Spleen (tissue), 13 donors: ENCODE data around the gene SMC5. TPM values are rescaled to one million over a fixed set of nuclear protein-coding genes. Genes with fewer than 3 reads are reported as not detected.

Source experiments
- DNase-seq: peaks from one replicate; pipeline ENCODE4 v3.0.0-alpha.2; 2020
- H3K27ac ChIP-seq, 8 donors: fragments of 200-600 bp; sonication (generic) in 7 of 8; 1 replicate in 4 of 8; 2 replicates in 4 of 8; pipeline versions ENCODE4 v1.5.0 to v1.8.0; 2016 to 2021; ENCODE audit warnings: inconsistent platforms in 4 of 8, mild to moderate bottlenecking in 4 of 8, moderate library complexity in 1 of 8
- H3K27me3 ChIP-seq, 7 donors: fragments of 200-600 bp; sonication (generic) in 6 of 7; replicated peaks in 1 of 7; 1 replicate in 4 of 7; 2 replicates in 3 of 7; pipeline versions ENCODE4 v1.5.0 to v1.8.0; 2016 to 2021; ENCODE audit warnings: inconsistent platforms in 3 of 7, mild to moderate bottlenecking in 1 of 7
- H3K36me3 ChIP-seq, 6 donors: fragments of 200-600 bp; sonication (generic) in 5 of 6; 1 replicate in 4 of 6; 2 replicates in 2 of 6; pipeline versions ENCODE4 v1.5.0 to v1.8.0; 2016 to 2021; ENCODE audit warnings: inconsistent platforms in 2 of 6
- H3K4me1 ChIP-seq, 6 donors: fragments of 200-600 bp; sonication (generic) in 5 of 6; 1 replicate in 3 of 6; 2 replicates in 3 of 6; pipeline versions ENCODE4 v1.5.0 to v1.8.0; 2016 to 2021; ENCODE audit warnings: inconsistent platforms in 3 of 6
- H3K4me3 ChIP-seq, 8 donors: fragments of 200-600 bp; sonication (generic) in 7 of 8; 1 replicate in 4 of 8; 2 replicates in 4 of 8; pipeline versions ENCODE4 v1.5.0 to v1.8.0; 2016 to 2021; ENCODE audit warnings: inconsistent platforms in 4 of 8, mild to moderate bottlenecking in 4 of 8, moderate library complexity in 2 of 8
- H3K9me3 ChIP-seq, 8 donors: fragments of 200-600 bp; sonication (generic) in 7 of 8; 1 replicate in 4 of 8; 2 replicates in 4 of 8; pipeline versions ENCODE4 v1.5.0 to v1.8.0; 2016 to 2021; ENCODE audit warnings: inconsistent platforms in 4 of 8
- POLR2A ChIP-seq, 3 donors: fragments of 450-650 bp; IDR thresholded peaks; one replicate each; pipeline ENCODE4 v1.5.1; 2017; ENCODE audit warnings: antibody characterized with exemption in 3 of 3, mild to moderate bottlenecking in 1 of 3
- POLR2AphosphoS5 ChIP-seq, 3 donors: sonication (generic); formaldehyde crosslinking; IDR thresholded peaks; one replicate each; pipeline ENCODE4 v1.5.1; 2017; ENCODE audit warnings: antibody characterized with exemption in 3 of 3
- WGBS, 5 donors: extraction: QIAGEN DNeasy Blood & Tissue Kit in 3 of 5; methylation state at CpG; one replicate each; pipeline versions ENCODE4 v1.1.5 to v1.1.7; 2013 to 2018; 5-methylcytosine and 5-hydroxymethylcytosine counted together
- intact Hi-C: fragments of 100-400 bp; cut with DNase I; formaldehyde crosslinking; loops from one replicate; pipeline ENCODE4 v1.15.0; 2023; ENCODE audit warnings: low total_unique reads
- long read RNA-seq, 2 donors: transcript quantifications; one replicate each; lab custom pipeline, GENCODE V29; 2026
- polyA plus RNA-seq, 3 donors: library from polyadenylated mRNA; stranded (reverse); fragments of 200-250 nt; gene quantifications; one replicate each; pipeline ENCODE4 v1.2.1, GENCODE V29; 2013
- total RNA-seq, 7 donors: library from RNA; depleted of rRNA in 3 of 7; stranded (reverse); fragments of >200 nt in 3 of 7; fragmentation: NEBNext Ultra II Directional in 4 of 7; extraction: Animal tissue kit (Norgen Biotek cat#: 25700) in 4 of 7; gene quantifications; one replicate each; pipeline versions ENCODE4 v1.1.0 to v1.2.1, GENCODE V29; 2016 to 2021
- TF ChIP-seq, protein P1 (sequence below), 11 experiments: fragments of 200-600 bp in 7 of 11; fragments of 450-650 bp in 4 of 11; sonication (generic) in 4 of 11; IDR thresholded peaks in 8 of 11; conservative IDR thresholded peaks in 3 of 11; 1 replicate in 7 of 11; 2 replicates in 4 of 11; pipeline versions ENCODE4 v1.4.0 to v1.8.0; 2016 to 2021; ENCODE audit warnings: antibody characterized with exemption in 11 of 11, inconsistent platforms in 4 of 11, mild to moderate bottlenecking in 1 of 11
- donor health status: healthy with polysubstance abuse.
- donor health status: DM: no; HTN: no; CAD: no; lungs with moderate emphysema.
- donor health status: DM: no; HTN: no; CAD: no.
- donor health status: Bipolar disorder and iron deficiency.
- donor health status: healthy.
- donor health status: DM: no; HTN: no; CAD: no.
- donor health status: DM: yes; HTN: yes; CAD: no.

SMC5 gene
- 10 to 100 TPM; 27.0 to 39.9 (median 31.8) TPM for total RNA-seq
- polyA plus RNA-seq, result 1 to 10 TPM; 7.4 to 9.7 (median 7.6) TPM
- long read RNA-seq, donor 1, partial matches to known transcripts, result 6 of 6 reads
- long read RNA-seq, donor 1, other reads (novel, unspliced or antisense), result 0 of 6 reads
- long read RNA-seq, donor 2, partial matches to known transcripts, result 0 of 1 reads
- long read RNA-seq, donor 2, other reads (novel, unspliced or antisense), result 0 of 1 reads

DNA sequence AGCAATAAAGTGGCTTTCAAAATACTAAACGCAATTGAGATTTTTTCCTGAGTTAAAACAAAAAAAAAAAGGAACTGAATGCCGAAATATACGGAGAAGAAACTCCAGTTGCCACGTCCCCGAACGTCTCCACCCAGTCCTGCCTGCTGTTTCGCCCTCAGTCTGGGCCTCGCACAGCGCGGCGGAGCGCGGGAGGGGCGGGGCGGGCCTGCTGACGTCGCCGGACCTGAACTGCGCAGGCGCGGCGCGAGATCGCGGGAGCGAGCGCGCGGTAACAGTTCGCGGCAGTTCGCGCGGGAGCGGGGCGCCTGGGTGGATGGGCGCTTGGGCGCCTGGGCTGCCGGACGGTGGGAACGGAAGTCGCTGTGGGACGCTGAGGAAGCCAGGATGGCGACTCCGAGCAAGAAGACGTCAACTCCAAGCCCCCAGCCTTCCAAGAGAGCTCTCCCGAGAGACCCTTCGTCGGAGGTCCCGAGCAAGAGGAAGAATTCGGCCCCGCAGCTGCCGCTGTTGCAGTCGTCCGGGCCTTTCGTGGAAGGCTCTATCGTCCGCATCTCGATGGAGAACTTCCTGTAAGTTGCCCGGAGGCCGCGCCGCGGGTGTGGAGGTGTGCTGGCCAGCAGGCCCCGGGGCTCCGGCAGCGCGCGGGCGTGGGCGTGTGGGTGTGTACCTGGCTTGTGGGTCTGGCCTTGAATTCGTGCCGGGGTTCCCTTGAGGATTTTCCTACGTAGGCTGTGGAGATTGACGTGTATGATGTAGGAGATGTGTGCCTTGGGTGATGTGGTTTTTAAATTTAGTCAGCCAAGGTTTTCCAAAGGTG lies at the start of gene SMC5:
Gene SMC5, plus strand, starts transcription at position 287 of the 820 bp plus-strand sequence. Its CDS starts 101 bp downstream, at position 388.
- WGBS, 5 donors, result 0 to 2% (median 0%) methylated on average over 31 to 75 of the region's 75 CpGs
- peaks cover 35 to 63% (median 46%) of the 10 kb centered on the region in 6 donors for H3K4me1 ChIP-seq

DNA sequence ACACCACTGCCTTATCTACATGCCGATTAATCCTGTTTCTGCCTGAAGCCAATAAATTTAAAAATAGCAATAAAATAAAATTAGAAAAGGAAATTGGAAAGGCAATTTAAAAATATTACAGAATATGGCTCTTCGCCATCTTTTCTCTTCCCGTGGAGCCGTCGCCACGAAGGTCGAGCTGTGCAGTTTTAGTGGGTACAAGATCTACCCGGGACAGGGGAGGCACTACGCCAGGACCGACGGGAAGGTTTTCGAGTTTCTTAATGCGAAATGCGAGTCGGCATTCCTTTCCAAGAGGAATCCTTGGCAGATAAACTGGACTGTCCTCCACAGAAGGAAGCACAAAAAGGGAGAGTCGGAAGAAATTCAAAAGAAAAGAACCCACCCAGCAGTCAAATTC lies 41.7 kb upstream of the SMC5 start:
- peaks cover 0 to 30% (median 0%) of the 10 kb centered on the region in 6 donors for H3K36me3 ChIP-seq
- peaks cover 0 to 16% (median 11%) of the 10 kb centered on the region in 8 donors for H3K9me3 ChIP-seq
- WGBS, 5 donors, result 89 to 98% (median 96%) methylated on average over 16 of the region's 16 CpGs
- intact Hi-C loops, result no loop called here
- H3K4me1 ChIP-seq, result no peaks in the 10 kb centered on the region
- no peak overlapping the region for H3K4me3 ChIP-seq
- no peaks in the 10 kb centered on the region for H3K27me3 ChIP-seq
- no peak overlapping the region for H3K27ac ChIP-seq
- DNase-seq, result no peak
- TF ChIP-seq, protein P1, sequence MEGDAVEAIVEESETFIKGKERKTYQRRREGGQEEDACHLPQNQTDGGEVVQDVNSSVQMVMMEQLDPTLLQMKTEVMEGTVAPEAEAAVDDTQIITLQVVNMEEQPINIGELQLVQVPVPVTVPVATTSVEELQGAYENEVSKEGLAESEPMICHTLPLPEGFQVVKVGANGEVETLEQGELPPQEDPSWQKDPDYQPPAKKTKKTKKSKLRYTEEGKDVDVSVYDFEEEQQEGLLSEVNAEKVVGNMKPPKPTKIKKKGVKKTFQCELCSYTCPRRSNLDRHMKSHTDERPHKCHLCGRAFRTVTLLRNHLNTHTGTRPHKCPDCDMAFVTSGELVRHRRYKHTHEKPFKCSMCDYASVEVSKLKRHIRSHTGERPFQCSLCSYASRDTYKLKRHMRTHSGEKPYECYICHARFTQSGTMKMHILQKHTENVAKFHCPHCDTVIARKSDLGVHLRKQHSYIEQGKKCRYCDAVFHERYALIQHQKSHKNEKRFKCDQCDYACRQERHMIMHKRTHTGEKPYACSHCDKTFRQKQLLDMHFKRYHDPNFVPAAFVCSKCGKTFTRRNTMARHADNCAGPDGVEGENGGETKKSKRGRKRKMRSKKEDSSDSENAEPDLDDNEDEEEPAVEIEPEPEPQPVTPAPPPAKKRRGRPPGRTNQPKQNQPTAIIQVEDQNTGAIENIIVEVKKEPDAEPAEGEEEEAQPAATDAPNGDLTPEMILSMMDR (IDR thresholded peaks at IDR 0.05 in 8 of 11, conservative IDR thresholded peaks at IDR 0.05 in 3 of 11), result no peak
- no peak for TF ChIP-seq POLR2A (IDR thresholded peaks at IDR 0.05)

More for the DNA sequence above, at the start of gene SMC5:
- H3K27ac ChIP-seq, result peak within 1 kb of the TSS; percentile 92 to 94 (median 92)
- intact Hi-C loops, result no loop called here
- H3K36me3 ChIP-seq, result peaks cover 0 to 23% (median 2%) of the 10 kb centered on the region in 6 donors
- peak within 1 kb of the TSS; percentile 71 to 87 (median 74) for H3K4me3 ChIP-seq
- TF ChIP-seq, protein P1 (IDR thresholded peaks at IDR 0.05 in 8 of 11, conservative IDR thresholded peaks at IDR 0.05 in 3 of 11), result no peak
- TF ChIP-seq POLR2A (IDR thresholded peaks at IDR 0.05) (peak; percentile 81 to 91 (median 84)), POLR2AphosphoS5 (IDR thresholded peaks at IDR 0.05) (peak; percentile 99)
- DNase-seq, result peak; percentile 97
- H3K9me3 ChIP-seq, result no peaks in the 10 kb centered on the region
- H3K27me3 ChIP-seq, result no peaks in the 10 kb centered on the region

DNA sequence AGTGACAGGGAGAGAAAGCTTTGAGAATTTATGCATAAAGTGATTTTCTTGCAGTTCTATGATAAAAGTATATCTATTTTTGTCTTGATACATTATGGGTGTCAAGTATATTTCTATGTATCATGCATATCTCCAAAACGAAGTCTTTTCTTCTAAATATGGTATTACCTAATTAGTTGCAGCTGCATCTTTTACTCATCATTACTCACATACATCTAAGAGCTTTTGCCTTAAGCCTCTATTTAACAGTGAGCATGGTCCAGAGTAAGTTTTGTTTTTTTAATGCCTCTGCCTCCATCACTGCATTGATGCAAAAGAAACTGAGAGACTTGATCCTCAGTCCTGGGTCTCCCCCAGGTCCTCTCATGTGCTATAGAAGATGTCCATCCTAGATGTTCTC lies 40.0 kb upstream of the SMC5 start:
- Histone ChIP-seq H3K4me1 (no peaks in the 10 kb centered on the region), H3K36me3 (peaks cover 0 to 22% (median 0%) of the 10 kb centered on the region in 6 donors), H3K27ac (no peak overlapping the region), H3K27me3 (no peaks in the 10 kb centered on the region), H3K4me3 (no peak overlapping the region), H3K9me3 (peaks cover 0 to 1% (median 0%) of the 10 kb centered on the region in 8 donors)
- WGBS, 5 donors, result 67 to 83% (median 73%) methylated on average over 1 of the region's 1 CpG
- TF ChIP-seq, protein P1 (IDR thresholded peaks at IDR 0.05 in 8 of 11, conservative IDR thresholded peaks at IDR 0.05 in 3 of 11), result no peak
- TF ChIP-seq POLR2AphosphoS5 (IDR thresholded peaks at IDR 0.05), result no peak
- TF ChIP-seq POLR2A (IDR thresholded peaks at IDR 0.05), result no peak
- DNase-seq, result no peak
- intact Hi-C loops, result no loop called here

DNA sequence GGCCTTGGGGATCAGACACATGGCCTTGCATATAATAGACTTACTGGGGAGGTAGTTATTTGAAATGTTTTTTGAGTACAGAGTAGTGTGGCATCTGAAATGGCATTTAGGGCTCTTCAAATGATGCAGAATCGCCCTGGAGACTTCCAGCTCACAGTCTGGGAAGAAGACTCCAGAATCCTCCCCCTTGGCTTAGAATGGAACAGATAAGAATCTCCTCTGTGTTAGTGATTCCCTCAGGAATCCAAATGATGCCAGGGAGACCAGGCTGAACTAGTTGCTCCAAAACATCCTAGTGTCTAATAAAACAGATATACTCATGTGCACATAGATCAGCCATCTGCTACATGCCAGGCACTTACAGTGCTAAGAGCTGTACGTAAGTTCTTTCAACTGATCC lies 38.6 kb upstream of the SMC5 start:
- Histone ChIP-seq H3K27me3 (no peaks in the 10 kb centered on the region), H3K27ac (no peak overlapping the region), H3K4me1 (no peaks in the 10 kb centered on the region), H3K4me3 (no peak overlapping the region), H3K9me3 (no peaks in the 10 kb centered on the region), H3K36me3 (peaks cover 0 to 27% (median 0%) of the 10 kb centered on the region in 6 donors)
- TF ChIP-seq POLR2A (IDR thresholded peaks at IDR 0.05), result no peak
- TF ChIP-seq POLR2AphosphoS5 (IDR thresholded peaks at IDR 0.05), result no peak
- TF ChIP-seq, protein P1 (IDR thresholded peaks at IDR 0.05 in 8 of 11, conservative IDR thresholded peaks at IDR 0.05 in 3 of 11), result no peak
- no peak for DNase-seq
- intact Hi-C loops, result no loop called here
- 71 to 93% (median 89%) methylated on average over 2 of the region's 2 CpGs for WGBS, 5 donors
